ENCODE results near the gene ADAR. TPM values are rescaled to one million over a fixed set of nuclear protein-coding genes. Genes with fewer than 3 reads are reported as not detected.

Gene ADAR
- total and polyA plus RNA-seq, 4 donors = 27.1 to 141 (median 107) TPM

DNA sequence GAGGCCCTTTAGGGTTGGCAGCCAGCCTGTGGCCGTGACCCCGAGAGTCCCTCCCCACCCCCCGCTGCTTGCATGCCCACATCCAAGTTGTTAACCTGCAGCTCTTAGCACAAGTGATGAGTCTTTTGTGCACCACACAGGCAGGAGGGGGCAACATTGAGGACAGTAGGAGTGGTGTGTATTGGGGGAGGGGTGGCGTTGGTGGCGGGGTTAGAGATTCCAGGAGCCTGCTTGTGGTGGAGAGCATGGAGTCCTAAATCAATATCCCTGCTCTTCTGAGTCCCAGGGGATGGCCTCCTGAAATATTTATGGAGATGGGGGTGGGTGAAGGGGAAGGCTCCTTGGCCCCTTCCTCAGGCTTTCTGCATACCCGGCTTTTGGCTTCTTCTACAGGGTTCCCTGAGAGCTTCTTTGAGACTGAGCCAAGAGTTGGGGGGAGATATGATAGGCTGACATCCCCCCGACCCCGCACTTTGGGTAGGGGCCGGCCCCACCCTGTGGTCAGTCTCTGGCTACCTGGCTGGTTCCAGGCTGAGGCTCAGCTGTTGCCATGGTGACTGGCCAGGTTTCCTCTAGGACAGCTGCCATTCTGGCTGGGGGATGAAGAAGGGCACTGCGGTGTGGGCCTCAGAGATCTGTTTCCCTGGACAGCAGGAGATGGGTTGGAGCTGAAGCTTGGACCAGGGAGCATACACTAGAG is 35.4 kb downstream of the ADAR start:
- Histone ChIP-seq H3K27me3 (ENCODE audit: control insufficient read depth in 3 of 3, insufficient read depth in 3 of 3, low read length in 2 of 3) (peaks cover 0 to 10% (median 3%) of the 10 kb centered on the region in 3 donors), H3K27ac (ENCODE audit: low read depth in 1 of 2, low read length in 1 of 2) (no peak overlapping the region), H3K4me1 (ENCODE audit: control insufficient read depth in 5 of 5, insufficient read depth in 5 of 5, low read length in 5 of 5) (peaks cover 0 to 8% (median 3%) of the 10 kb centered on the region in 5 donors), H3K9me3 (ENCODE audit: control insufficient read depth in 4 of 4, insufficient read depth in 3 of 4, low read length in 3 of 4) (no peaks in the 10 kb centered on the region), H3K4me3 (no peak overlapping the region), H3K36me3 (ENCODE audit: control insufficient read depth in 4 of 4, insufficient read depth in 4 of 4, low read length in 4 of 4) (no peaks in the 10 kb centered on the region), H3K9ac (ENCODE audit: insufficient read depth in 1 of 2, low read length in 2 of 2) (no peak overlapping the region)
- ATAC-seq (ENCODE audit: insufficient read depth, low FRiP score) (no peak), DNase-seq (no peak)
- WGBS, 2 donors = 69 to 77% methylated on average over 10 of the region's 10 CpGs
- TF ChIP-seq, protein P1, sequence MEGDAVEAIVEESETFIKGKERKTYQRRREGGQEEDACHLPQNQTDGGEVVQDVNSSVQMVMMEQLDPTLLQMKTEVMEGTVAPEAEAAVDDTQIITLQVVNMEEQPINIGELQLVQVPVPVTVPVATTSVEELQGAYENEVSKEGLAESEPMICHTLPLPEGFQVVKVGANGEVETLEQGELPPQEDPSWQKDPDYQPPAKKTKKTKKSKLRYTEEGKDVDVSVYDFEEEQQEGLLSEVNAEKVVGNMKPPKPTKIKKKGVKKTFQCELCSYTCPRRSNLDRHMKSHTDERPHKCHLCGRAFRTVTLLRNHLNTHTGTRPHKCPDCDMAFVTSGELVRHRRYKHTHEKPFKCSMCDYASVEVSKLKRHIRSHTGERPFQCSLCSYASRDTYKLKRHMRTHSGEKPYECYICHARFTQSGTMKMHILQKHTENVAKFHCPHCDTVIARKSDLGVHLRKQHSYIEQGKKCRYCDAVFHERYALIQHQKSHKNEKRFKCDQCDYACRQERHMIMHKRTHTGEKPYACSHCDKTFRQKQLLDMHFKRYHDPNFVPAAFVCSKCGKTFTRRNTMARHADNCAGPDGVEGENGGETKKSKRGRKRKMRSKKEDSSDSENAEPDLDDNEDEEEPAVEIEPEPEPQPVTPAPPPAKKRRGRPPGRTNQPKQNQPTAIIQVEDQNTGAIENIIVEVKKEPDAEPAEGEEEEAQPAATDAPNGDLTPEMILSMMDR (IDR thresholded peaks at IDR 0.05; ENCODE audit: control extremely low read depth, extremely low read depth) = no peak

DNA sequence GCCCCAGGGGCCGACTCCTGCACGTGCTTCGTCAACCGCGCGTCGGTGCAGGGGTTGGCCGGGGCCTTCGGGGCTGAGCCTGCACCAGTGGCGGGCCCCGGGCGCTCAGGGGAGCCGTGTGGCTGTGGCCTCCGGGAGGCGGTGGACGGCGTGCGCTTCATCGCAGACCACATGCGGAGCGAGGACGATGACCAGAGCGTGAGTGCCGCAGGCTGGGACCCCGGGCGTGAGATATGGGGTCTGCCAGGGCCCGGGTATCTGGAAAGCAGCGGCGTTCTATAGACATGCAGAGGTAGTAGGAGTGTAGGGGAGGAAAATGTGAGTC is 36.1 kb downstream of the ADAR start:
- Histone ChIP-seq H3K9me3 (ENCODE audit: control insufficient read depth in 4 of 4, insufficient read depth in 3 of 4, low read length in 3 of 4) (no peaks in the 10 kb centered on the region), H3K36me3 (ENCODE audit: control insufficient read depth in 4 of 4, insufficient read depth in 4 of 4, low read length in 4 of 4) (no peaks in the 10 kb centered on the region), H3K4me3 (no peak overlapping the region), H3K9ac (ENCODE audit: insufficient read depth in 1 of 2, low read length in 2 of 2) (no peak overlapping the region), H3K27ac (ENCODE audit: low read depth in 1 of 2, low read length in 1 of 2) (no peak overlapping the region), H3K4me1 (ENCODE audit: control insufficient read depth in 5 of 5, insufficient read depth in 5 of 5, low read length in 5 of 5) (peaks cover 0 to 11% (median 3%) of the 10 kb centered on the region in 5 donors), H3K27me3 (ENCODE audit: control insufficient read depth in 3 of 3, insufficient read depth in 3 of 3, low read length in 2 of 3) (peaks cover 0 to 10% (median 3%) of the 10 kb centered on the region in 3 donors)
- WGBS, 2 donors = 92 to 95% methylated on average over 29 of the region's 29 CpGs
- DNase-seq = no peak
- ATAC-seq (ENCODE audit: insufficient read depth, low FRiP score) = no peak
- TF ChIP-seq, protein P1 (IDR thresholded peaks at IDR 0.05; ENCODE audit: control extremely low read depth, extremely low read depth) = no peak

DNA sequence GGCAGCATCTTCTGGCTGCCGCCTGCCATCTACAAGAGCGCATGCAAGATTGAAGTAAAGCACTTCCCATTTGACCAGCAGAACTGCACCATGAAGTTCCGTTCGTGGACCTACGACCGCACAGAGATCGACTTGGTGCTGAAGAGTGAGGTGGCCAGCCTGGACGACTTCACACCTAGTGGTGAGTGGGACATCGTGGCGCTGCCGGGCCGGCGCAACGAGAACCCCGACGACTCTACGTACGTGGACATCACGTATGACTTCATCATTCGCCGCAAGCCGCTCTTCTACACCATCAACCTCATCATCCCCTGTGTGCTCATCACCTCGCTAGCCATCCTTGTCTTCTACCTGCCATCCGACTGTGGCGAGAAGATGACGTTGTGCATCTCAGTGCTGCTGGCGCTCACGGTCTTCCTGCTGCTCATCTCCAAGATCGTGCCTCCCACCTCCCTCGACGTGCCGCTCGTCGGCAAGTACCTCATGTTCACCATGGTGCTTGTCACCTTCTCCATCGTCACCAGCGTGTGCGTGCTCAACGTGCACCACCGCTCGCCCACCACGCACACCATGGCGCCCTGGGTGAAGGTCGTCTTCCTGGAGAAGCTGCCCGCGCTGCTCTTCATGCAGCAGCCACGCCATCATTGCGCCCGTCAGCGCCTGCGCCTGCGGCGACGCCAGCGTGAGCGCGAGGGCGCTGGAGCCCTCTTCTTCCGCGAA is 36.6 kb downstream of the ADAR start:
- TF ChIP-seq, protein P1 (IDR thresholded peaks at IDR 0.05; ENCODE audit: control extremely low read depth, extremely low read depth) = no peak
- no peak for DNase-seq
- Histone ChIP-seq H3K9me3 (ENCODE audit: control insufficient read depth in 4 of 4, insufficient read depth in 3 of 4, low read length in 3 of 4) (no peaks in the 10 kb centered on the region), H3K9ac (ENCODE audit: insufficient read depth in 1 of 2, low read length in 2 of 2) (no peak overlapping the region), H3K27me3 (ENCODE audit: control insufficient read depth in 3 of 3, insufficient read depth in 3 of 3, low read length in 2 of 3) (peaks cover 0 to 13% (median 3%) of the 10 kb centered on the region in 3 donors), H3K36me3 (ENCODE audit: control insufficient read depth in 4 of 4, insufficient read depth in 4 of 4, low read length in 4 of 4) (no peaks in the 10 kb centered on the region), H3K4me1 (ENCODE audit: control insufficient read depth in 5 of 5, insufficient read depth in 5 of 5, low read length in 5 of 5) (peaks cover 0 to 11% (median 3%) of the 10 kb centered on the region in 5 donors), H3K4me3 (no peak overlapping the region), H3K27ac (ENCODE audit: low read depth in 1 of 2, low read length in 1 of 2) (no peak overlapping the region)
- WGBS, 2 donors = 96 to 97% methylated on average over 59 of the region's 59 CpGs
- no peak for ATAC-seq (ENCODE audit: insufficient read depth, low FRiP score)

Measured in lung (tissue), 12 donors.